ENCODE data around the gene MSTN.
"Not testable (repeated sequence)": the region's sequence is repeated elsewhere in the genome, so short reads cannot be mapped to it uniquely, and the experiment has no call there.

Gene MSTN

DNA sequence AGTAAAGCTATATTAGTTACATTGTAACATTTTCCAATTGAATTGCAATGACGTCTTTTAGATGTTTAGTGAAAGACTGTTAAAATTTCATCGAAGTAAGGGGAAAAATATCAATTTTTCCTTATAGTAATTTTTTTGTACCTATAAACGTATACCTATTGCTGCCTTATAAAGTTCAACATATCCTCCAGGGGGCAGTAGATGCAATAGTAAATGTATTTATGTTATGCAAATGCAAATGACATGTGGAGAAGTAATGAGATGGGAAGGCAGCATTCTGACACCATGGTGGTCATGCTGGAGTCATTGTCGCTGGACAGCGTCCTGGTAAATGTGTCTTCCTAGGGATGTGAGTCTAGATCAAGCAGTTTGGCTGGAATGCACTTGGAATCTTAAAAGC, 38.7 kb downstream of the MSTN start:
- TF ChIP-seq, protein P1, sequence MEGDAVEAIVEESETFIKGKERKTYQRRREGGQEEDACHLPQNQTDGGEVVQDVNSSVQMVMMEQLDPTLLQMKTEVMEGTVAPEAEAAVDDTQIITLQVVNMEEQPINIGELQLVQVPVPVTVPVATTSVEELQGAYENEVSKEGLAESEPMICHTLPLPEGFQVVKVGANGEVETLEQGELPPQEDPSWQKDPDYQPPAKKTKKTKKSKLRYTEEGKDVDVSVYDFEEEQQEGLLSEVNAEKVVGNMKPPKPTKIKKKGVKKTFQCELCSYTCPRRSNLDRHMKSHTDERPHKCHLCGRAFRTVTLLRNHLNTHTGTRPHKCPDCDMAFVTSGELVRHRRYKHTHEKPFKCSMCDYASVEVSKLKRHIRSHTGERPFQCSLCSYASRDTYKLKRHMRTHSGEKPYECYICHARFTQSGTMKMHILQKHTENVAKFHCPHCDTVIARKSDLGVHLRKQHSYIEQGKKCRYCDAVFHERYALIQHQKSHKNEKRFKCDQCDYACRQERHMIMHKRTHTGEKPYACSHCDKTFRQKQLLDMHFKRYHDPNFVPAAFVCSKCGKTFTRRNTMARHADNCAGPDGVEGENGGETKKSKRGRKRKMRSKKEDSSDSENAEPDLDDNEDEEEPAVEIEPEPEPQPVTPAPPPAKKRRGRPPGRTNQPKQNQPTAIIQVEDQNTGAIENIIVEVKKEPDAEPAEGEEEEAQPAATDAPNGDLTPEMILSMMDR (IDR thresholded peaks at IDR 0.05): peak; percentile 72
- TF ChIP-seq ZFX (IDR thresholded peaks at IDR 0.05; ENCODE audit: borderline replicate concordance): no peak
- H3K27ac ChIP-seq: no peak overlapping the region

DNA sequence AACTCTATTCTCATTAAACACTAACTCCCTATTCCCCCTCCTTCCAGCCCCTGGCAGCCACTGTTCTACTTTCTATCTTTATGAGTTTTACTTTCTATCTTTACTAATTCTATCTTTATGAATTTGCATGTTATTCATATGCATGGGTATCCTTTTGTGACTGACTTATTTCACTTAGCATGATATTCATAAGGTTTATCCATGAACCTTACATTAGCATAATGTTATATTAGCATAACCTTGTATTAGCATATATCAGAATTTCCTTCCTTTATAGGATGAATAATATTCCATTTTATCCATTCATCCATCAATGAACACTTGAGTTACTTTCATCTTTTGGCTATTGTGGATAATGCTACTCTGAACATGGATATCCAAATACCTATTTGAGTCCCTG, 41.8 kb downstream of the MSTN start:
- TF ChIP-seq, protein P1 (IDR thresholded peaks at IDR 0.05): no peak
- TF ChIP-seq ZFX (IDR thresholded peaks at IDR 0.05; ENCODE audit: borderline replicate concordance): no peak
- no peak overlapping the region for H3K27ac ChIP-seq

DNA sequence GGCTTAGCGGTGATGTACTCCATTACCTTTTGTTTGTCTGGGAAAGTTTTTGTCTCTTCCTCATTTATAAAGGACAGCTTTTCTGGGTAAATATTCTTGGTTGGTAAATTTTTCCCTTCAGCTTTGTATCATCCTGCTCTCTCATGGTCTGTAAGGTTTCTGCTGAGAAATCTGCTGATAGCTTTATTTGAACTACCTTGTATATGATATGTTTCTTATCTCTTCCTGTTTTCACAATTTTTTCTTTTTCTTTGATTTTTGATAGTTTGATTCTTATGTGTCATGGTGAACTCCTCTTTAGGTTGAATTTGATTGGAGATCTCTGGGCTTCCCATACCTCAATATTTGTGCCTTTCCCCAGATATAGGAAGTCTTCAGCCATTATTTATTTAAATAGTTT, 44.7 kb downstream of the MSTN start:
- no peak overlapping the region for H3K27ac ChIP-seq
- TF ChIP-seq, protein P1 (IDR thresholded peaks at IDR 0.05): no peak
- TF ChIP-seq ZFX (IDR thresholded peaks at IDR 0.05; ENCODE audit: borderline replicate concordance): no peak

DNA sequence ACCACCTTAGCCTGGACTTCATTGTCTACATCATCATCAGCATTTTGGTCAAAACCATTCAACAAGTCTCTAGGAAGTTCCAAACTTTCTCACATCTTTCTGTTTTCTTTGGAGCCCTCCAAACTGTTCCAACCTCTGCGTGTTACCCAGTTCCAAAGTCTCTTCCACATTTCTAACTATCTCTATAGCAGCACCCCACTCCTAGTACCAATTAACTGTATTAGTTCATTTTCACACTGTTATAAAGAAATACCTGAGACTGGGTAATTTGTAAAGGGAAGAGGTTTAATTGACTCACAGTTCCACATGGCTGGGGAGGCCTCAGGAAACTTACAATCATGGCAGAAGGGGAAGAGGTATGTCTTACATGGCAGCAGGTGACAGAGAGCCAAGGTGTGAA, 46.6 kb downstream of the MSTN start:
- not testable (repeated sequence) for H3K27ac ChIP-seq

Measured in 22Rv1 (cell line).